ENCODE measurements around the gene ACTMAP. TPM values are rescaled to one million over a fixed set of nuclear protein-coding genes. Genes with fewer than 3 reads are reported as not detected.
A peak's percentile ranks its signal among the peaks of the same experiment; 100 is the strongest.

ACTMAP gene
- total and polyA plus RNA-seq, 4 donors, result 1.6 to 16.3 (median 6.2) TPM

GRCh38 chr19:40724315-40724714 is 26.0 kb downstream of the ACTMAP start:
- H3K9me3 ChIP-seq (ENCODE audit: control insufficient read depth, insufficient read depth, low read length), result no peaks in the 10 kb centered on the region
- H3K27me3 ChIP-seq (ENCODE audit: control insufficient read depth, insufficient read depth, low read length), result no peaks in the 10 kb centered on the region
- H3K4me1 ChIP-seq (ENCODE audit: control insufficient read depth, insufficient read depth, low read length), result peaks cover 15% of the 10 kb centered on the region
- peaks cover 50% of the 10 kb centered on the region for H3K36me3 ChIP-seq (ENCODE audit: control insufficient read depth, insufficient read depth, low read length)
- DNase-seq (ENCODE audit: low read depth in 4 of 6, low spot score in 6 of 6), result no peak
- H3K4me3 ChIP-seq (ENCODE audit: low read depth, low read length), result no peak overlapping the region
- no peak overlapping the region for H3K27ac ChIP-seq (ENCODE audit: low read depth, low read length)
- WGBS (ENCODE audit: insufficient coverage), result 91% methylated on average over 4 of the region's 4 CpGs

- no peaks in the 10 kb centered on the region for H3K27me3 ChIP-seq (ENCODE audit: control insufficient read depth, insufficient read depth, low read length)
- H3K27ac ChIP-seq (ENCODE audit: low read depth, low read length), result no peak overlapping the region
- no peak for DNase-seq (ENCODE audit: low read depth in 4 of 6, low spot score in 6 of 6)
- WGBS (ENCODE audit: insufficient coverage), result 85% methylated on average over 3 of the region's 5 CpGs
- H3K36me3 ChIP-seq (ENCODE audit: control insufficient read depth, insufficient read depth, low read length), result peaks cover 49% of the 10 kb centered on the region
- no peaks in the 10 kb centered on the region for H3K9me3 ChIP-seq (ENCODE audit: control insufficient read depth, insufficient read depth, low read length)
- peaks cover 21% of the 10 kb centered on the region for H3K4me1 ChIP-seq (ENCODE audit: control insufficient read depth, insufficient read depth, low read length)
- no peak overlapping the region for H3K4me3 ChIP-seq (ENCODE audit: low read depth, low read length)
Measured at GRCh38 chr19:40723661-40724254, 26.5 kb downstream of the ACTMAP start.

GRCh38 chr19:40721936-40722661 is 28.2 kb downstream of the ACTMAP start:
- 92% methylated on average over 2 of the region's 9 CpGs for WGBS (ENCODE audit: insufficient coverage)
- Histone ChIP-seq H3K9me3 (ENCODE audit: control insufficient read depth, insufficient read depth, low read length) (no peaks in the 10 kb centered on the region), H3K36me3 (ENCODE audit: control insufficient read depth, insufficient read depth, low read length) (peaks cover 40% of the 10 kb centered on the region), H3K4me1 (ENCODE audit: control insufficient read depth, insufficient read depth, low read length) (peaks cover 36% of the 10 kb centered on the region), H3K27ac (ENCODE audit: low read depth, low read length) (no peak overlapping the region), H3K4me3 (ENCODE audit: low read depth, low read length) (no peak overlapping the region), H3K27me3 (ENCODE audit: control insufficient read depth, insufficient read depth, low read length) (no peaks in the 10 kb centered on the region)
- no peak for DNase-seq (ENCODE audit: low read depth in 4 of 6, low spot score in 6 of 6)

- Histone ChIP-seq H3K9me3 (ENCODE audit: control insufficient read depth, insufficient read depth, low read length) (no peaks in the 10 kb centered on the region), H3K27ac (ENCODE audit: low read depth, low read length) (no peak overlapping the region), H3K27me3 (ENCODE audit: control insufficient read depth, insufficient read depth, low read length) (no peaks in the 10 kb centered on the region), H3K4me1 (ENCODE audit: control insufficient read depth, insufficient read depth, low read length) (peaks cover 41% of the 10 kb centered on the region), H3K36me3 (ENCODE audit: control insufficient read depth, insufficient read depth, low read length) (peaks cover 33% of the 10 kb centered on the region), H3K4me3 (ENCODE audit: low read depth, low read length) (no peak overlapping the region)
- 100% methylated on average over 4 of the region's 6 CpGs for WGBS (ENCODE audit: insufficient coverage)
- no peak for DNase-seq (ENCODE audit: low read depth in 4 of 6, low spot score in 6 of 6)
Measured at GRCh38 chr19:40721140-40721486, 29.2 kb downstream of the ACTMAP start.

- peaks cover 51% of the 10 kb centered on the region for H3K4me1 ChIP-seq (ENCODE audit: control insufficient read depth, insufficient read depth, low read length)
- WGBS (ENCODE audit: insufficient coverage), result 68% methylated on average over 4 of the region's 7 CpGs
- H3K9me3 ChIP-seq (ENCODE audit: control insufficient read depth, insufficient read depth, low read length), result no peaks in the 10 kb centered on the region
- H3K4me3 ChIP-seq (ENCODE audit: low read depth, low read length), result peak overlapping the region; percentile 90
- no peaks in the 10 kb centered on the region for H3K27me3 ChIP-seq (ENCODE audit: control insufficient read depth, insufficient read depth, low read length)
- peaks cover 22% of the 10 kb centered on the region for H3K36me3 ChIP-seq (ENCODE audit: control insufficient read depth, insufficient read depth, low read length)
- no peak overlapping the region for H3K27ac ChIP-seq (ENCODE audit: low read depth, low read length)
- no peak for DNase-seq (ENCODE audit: low read depth in 4 of 6, low spot score in 6 of 6)
Measured at GRCh38 chr19:40719414-40719894, 30.8 kb downstream of the ACTMAP start.

- Histone ChIP-seq H3K9me3 (ENCODE audit: control insufficient read depth, insufficient read depth, low read length) (no peaks in the 10 kb centered on the region), H3K4me3 (ENCODE audit: low read depth, low read length) (peak overlapping the region; percentile 90), H3K4me1 (ENCODE audit: control insufficient read depth, insufficient read depth, low read length) (peaks cover 56% of the 10 kb centered on the region), H3K36me3 (ENCODE audit: control insufficient read depth, insufficient read depth, low read length) (peaks cover 20% of the 10 kb centered on the region), H3K27me3 (ENCODE audit: control insufficient read depth, insufficient read depth, low read length) (no peaks in the 10 kb centered on the region), H3K27ac (ENCODE audit: low read depth, low read length) (peak overlapping the region; percentile 65)
- WGBS (ENCODE audit: insufficient coverage), result under 1% methylated on average over 15 of the region's 16 CpGs
- DNase-seq (ENCODE audit: low read depth in 4 of 6, low spot score in 6 of 6), result peak in 1 of 6 donors; percentile 28
Measured at GRCh38 chr19:40718774-40719391, 31.4 kb downstream of the ACTMAP start.

GRCh38 chr19:40717880-40718773 is 32.1 kb downstream of the ACTMAP start:
- Histone ChIP-seq H3K27ac (ENCODE audit: low read depth, low read length) (peak overlapping the region; percentile 79), H3K36me3 (ENCODE audit: control insufficient read depth, insufficient read depth, low read length) (peaks cover 16% of the 10 kb centered on the region), H3K9me3 (ENCODE audit: control insufficient read depth, insufficient read depth, low read length) (no peaks in the 10 kb centered on the region), H3K27me3 (ENCODE audit: control insufficient read depth, insufficient read depth, low read length) (no peaks in the 10 kb centered on the region), H3K4me1 (ENCODE audit: control insufficient read depth, insufficient read depth, low read length) (peaks cover 58% of the 10 kb centered on the region), H3K4me3 (ENCODE audit: low read depth, low read length) (peak overlapping the region; percentile 90)
- 39% methylated on average over 15 of the region's 20 CpGs for WGBS (ENCODE audit: insufficient coverage)
- DNase-seq (ENCODE audit: low read depth in 4 of 6, low spot score in 6 of 6), result no peak

GRCh38 chr19:40717325-40717879 is 32.9 kb downstream of the ACTMAP start:
- no peak for DNase-seq (ENCODE audit: low read depth in 4 of 6, low spot score in 6 of 6)
- WGBS (ENCODE audit: insufficient coverage), result 0% methylated on average over 20 of the region's 20 CpGs
- Histone ChIP-seq H3K27me3 (ENCODE audit: control insufficient read depth, insufficient read depth, low read length) (no peaks in the 10 kb centered on the region), H3K4me1 (ENCODE audit: control insufficient read depth, insufficient read depth, low read length) (peaks cover 58% of the 10 kb centered on the region), H3K4me3 (ENCODE audit: low read depth, low read length) (peak overlapping the region; percentile 90), H3K27ac (ENCODE audit: low read depth, low read length) (peak overlapping the region; percentile 79), H3K36me3 (ENCODE audit: control insufficient read depth, insufficient read depth, low read length) (peaks cover 20% of the 10 kb centered on the region), H3K9me3 (ENCODE audit: control insufficient read depth, insufficient read depth, low read length) (no peaks in the 10 kb centered on the region)

Measured in spinal cord (tissue), 10 donors.